G401.6 (cell line): ENCODE data around the gene EMC7.
A peak's percentile ranks its signal among the peaks of the same experiment; 100 is the strongest.
"Not testable (repeated sequence)": the region's sequence is repeated elsewhere in the genome, so short reads cannot be mapped to it uniquely, and the experiment has no call there.

ENCODE experiments used
- FAIRE-seq: peaks from 2 replicates; lab custom pipeline; 2012; peaks lifted over from hg19 to GRCh38; lab: Jason Lieb, UNC

Gene EMC7

DNA sequence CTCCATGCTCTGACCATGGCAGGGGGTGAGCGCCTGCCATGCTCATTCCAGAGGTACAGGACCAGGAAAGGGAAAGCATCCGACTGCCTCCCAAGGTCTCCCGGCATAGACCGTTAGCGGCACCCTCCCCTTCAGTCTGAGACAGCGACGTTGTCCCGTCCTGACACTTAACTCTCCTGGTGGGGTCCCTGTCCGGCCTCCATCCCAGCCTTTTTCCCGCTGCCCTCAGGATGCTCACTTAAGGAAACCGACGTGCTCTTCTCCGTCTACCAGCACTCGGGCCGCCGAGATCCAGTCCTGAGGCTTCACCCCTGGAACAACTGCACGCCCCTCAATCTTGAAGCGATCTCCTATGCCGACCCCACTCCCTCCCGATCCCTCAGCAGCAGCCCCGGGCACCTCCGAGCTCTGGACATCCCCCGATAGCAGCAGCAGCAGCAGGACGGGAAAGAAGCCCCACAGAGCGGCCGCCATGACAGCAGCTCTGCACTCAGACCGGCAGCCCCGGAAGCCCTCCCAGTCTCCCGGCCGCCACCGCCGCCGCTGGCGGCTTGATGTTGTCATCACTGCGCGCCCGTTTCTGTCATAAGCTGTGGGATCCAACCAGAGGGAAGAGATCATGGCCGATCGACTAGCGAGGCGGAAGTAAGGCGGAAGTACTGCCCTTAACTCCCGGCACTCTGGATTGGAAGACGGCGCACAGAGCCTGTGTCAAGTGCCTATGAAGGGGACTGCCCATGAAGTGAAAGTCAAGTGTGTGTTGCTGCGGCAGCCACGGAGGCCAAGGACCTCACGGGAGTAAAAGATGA lies at the start of gene EMC7, which contains the start of gene PGBD4:
Gene EMC7, minus strand, starts transcription at position 497 of the 809 bp plus-strand sequence. Its CDS starts 23 bp downstream, at position 474.
Gene PGBD4, plus strand, starts transcription at position 718 of the 809 bp plus-strand sequence. CDS start 449 bp downstream, outside the sequence.
- peak; percentile 98 for FAIRE-seq

DNA sequence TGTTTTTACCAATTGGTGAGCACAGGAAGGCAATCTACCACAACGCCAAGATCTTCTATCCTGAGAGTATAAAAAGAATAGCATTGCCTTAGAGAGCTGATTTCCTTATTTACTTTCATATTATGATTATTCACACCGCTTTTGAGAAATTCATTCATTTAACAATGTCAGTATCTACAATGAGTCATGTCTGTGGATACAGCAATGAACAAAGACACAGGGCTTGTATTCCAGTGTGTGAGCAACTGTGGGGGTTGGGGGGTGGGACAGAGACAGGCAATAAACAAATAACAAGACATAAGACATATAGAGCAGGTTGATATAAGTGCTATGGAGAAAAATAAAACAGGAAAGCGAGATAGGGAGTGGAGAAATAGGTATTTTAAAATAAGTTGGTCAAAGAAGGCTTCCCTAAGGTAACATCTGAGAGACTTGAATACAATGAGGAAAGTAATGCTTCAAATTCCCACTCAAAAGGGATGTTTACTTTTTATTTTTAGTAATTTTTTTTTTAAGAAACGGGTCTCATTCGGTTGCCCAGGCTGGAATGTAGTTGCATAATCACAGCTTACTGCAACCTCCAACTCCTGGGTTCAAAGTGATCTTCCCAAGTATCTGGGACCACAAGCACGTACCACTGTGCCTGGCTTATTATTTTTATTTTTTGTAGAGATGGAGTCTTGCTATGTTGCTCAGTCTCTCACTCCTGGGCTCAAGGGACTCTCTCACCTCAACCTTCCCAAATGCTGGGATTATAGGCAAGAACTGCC lies 45.9 kb upstream of the EMC7 start:
- no peak for FAIRE-seq

DNA sequence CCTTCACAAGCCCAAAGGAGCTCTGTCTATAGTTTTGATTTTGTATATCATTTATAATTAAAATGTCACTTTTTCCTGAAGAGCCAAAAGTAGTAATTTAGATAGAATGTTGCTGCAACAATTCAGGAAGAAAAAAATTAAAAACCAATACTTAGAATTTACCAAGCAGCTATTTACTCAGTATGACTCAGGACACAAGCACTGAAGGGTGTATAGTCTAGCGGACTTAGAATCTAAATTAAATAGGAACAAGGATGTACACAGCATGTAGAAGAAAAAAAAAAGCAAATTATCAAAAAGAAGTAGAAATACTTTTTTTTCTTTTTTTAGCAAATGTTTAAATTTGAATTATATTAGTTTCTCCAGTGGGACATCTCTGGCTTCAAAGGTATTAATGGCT lies 31.8 kb upstream of the EMC7 start:
- peak; percentile 37 for FAIRE-seq

DNA sequence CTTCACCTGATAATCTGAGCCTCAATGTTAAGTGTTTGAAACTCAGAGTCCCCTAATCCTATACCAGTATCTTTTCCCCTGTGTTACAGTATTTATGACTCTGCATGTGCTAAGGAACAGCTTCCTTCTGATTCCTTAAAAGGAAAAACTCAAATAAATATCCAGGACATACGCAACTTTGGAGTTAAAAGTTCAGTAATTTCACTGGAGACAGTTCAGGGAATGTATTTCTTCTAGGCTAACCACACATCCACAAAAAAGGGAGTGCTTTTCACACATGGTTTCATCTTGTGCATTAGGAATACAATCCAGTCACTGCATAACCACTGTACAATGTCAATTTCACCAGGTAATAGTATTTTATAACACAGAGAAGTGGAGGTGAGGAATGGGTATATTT lies 31.2 kb upstream of the EMC7 start:
- no peak for FAIRE-seq

DNA sequence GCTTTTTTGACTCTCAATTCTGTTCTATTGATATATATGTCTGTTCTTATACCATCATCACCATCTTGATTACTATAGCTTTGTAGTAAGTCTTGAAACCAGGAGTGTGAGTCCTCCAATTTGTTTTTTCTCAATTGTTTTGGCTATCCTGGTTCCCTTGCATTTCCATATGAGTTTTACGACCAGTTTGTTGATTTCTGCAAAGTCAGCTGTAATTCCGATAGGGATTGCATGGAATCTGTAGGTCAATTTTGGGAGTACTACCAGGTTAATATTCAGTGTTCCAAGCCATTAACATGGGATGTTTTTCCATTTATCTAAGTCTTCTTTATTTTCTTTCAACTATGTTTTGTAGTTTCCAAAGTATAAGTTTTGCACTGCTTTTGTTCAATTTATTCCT lies 27.2 kb upstream of the EMC7 start:
- peak; percentile 39 for FAIRE-seq

DNA sequence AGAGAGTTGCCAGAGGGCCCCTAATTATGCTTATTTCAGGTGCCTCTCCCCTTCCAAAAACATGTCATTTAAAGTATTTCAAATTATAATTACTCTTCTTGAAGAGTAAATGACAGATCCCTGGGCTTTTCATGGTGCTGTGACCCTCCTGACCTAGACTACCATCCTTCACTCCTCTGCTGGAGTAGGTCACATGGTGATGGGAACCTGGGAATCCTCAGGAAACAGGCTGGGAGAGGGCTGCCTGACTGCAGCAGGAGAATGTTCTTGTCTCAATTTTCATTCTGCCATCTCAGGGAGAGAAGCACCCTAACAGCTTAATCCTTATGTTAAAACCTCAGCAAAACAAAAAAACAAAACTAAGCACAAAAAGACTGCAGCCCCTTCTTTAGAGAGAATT lies 24.9 kb upstream of the EMC7 start:
- FAIRE-seq = no peak

DNA sequence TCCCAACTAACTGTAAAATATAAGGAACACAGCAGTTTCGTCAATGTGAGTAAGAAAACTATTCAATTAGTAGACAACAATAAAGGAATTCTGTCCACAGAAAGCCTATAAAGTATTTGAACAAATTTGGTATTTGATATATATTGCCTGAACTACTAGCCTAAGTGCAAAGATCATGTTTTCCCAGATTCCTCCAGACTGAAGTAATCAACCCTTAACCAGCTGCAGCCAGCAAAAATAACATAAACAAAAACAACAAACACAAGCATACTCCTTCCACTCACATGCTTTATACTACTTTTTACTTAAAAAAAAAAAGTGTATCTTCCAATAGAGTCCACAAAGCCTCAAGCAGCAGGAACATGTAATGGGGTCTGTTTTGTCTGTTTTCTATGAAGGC lies 24.3 kb upstream of the EMC7 start:
- FAIRE-seq = no peak

DNA sequence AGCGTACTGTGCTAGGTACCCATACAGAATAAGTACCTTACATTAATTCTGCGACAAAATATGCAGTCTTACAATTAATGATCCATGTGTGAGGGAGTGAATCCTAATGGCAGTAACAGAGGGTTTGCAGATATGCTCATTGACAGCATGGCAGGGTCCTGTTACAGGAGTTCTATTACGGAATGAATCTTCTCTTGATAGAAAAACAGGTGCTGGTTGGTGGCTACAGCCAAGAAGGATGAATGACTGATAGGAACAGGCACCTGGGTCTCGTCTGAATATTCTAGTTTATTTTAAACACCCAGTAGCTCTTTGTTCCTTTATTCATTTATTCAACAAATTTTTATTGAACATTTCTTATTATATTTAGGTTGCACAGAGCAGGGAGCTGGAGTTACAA lies 23.0 kb upstream of the EMC7 start:
- FAIRE-seq = no peak

DNA sequence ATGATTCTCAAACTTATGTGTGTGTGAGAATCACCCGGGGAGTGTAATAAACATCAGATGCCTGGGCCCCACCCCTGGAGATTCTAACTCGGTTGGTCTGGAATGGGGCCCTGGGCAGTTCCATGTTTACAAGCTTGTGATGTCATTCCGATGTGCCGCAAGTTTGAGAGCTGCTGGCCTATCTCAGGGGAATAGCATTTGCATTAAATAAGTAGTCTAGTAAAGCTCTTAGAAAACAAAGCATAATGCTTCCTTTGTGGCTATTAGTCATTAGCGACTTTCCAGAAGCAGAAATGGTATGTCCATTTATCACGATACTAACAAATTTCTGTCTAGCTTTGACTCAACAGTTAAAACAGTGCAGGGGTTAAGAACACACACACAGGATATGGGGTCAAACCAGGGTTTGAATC lies 21.1 kb upstream of the EMC7 start:
- FAIRE-seq = no peak

DNA sequence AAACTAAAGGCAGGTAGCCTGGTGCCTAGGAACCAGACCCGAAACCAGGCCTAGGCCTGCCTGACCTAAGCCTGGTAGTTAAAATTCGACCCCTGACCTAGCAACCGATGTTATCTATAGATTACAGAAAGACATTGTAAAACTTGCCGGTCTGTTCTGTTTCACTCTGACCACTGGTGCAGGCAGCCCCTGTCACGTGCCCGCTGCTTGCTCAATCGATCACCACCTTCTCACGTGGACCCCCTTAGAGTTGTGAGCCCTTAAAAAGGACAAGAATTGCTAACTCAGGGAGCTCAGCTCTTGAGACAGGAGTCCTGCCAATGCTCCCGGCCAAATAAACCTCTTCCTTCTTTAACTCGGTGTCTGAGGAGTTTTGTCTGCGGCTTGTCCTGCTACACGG lies 20.1 kb upstream of the EMC7 start:
- FAIRE-seq = not testable (repeated sequence)

DNA sequence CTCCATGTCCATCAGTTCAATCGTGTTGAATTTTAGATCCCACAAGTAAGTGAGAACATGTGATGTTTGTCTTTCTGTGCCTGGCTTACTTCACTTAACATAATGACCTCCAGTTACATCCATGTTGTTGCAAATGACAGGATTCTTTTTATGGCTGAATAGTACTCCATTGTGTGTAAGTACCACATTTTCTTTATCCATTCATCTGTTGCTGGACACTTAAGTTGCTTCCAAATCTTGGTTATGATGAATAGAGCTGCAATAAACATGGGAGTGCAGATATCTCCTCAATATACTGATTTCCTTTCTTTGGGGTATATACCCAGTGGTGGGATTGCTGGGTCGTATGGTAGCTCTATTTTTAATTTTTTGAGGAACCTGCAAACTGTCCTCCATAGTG lies 18.8 kb upstream of the EMC7 start:
- FAIRE-seq = not testable (repeated sequence)

DNA sequence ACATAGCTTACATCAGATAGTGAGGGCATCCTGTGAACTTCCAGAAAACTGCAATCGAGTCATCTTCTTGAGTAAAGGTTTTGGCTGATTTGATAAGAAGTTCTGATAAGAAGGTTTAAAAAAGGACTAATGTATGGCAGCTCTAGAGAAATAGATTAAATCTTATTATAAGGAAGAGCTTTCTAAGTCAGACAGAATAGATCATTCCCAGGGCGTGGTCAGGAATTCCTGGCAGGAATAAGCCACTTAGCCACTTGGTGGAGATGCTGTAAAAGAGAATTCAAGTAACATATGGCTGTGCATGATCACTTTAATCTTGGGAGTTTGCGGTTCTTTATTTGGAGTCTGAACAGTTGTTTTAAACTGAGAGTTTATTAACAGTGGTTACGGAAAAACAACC lies 17.6 kb upstream of the EMC7 start:
- no peak for FAIRE-seq

DNA sequence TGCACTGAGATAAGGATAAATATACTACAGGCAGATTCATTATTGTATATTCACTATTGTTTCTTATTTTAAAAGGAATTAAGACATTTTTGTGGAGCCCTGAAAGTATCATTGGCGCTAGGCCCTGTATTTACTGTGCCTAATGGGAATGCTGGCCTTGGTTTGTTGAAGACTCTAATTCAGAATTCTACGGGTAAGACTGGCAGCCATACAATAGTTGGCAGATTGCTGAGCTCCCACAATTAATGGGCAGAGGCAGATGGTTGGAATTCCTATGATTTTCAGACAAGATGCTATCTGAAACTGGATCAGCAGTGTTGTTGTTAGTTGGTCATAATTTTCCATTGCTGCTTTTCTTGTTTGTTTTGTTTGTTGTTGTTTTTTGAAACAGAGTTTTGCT lies 15.0 kb upstream of the EMC7 start:
- no peak for FAIRE-seq

DNA sequence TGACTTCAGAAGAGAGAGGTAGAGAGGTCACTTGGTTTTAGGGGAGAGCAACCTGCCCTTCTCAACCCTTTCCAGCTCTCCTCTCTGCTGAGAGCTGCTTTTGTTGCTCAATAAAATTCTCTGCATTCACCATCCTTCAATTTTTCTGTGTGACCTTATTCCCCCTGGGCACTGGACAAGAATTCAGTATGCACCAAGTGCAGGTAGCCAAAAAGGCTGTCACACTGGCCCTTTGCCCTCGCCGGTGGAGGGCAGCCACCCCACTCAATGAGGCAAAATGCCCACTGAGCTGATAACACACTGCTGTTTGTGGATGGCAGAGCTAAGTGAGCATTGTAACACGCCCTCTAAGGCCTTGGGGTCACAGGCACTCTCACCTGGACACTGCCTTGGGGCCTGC lies 13.1 kb upstream of the EMC7 start:
- FAIRE-seq = no peak

DNA sequence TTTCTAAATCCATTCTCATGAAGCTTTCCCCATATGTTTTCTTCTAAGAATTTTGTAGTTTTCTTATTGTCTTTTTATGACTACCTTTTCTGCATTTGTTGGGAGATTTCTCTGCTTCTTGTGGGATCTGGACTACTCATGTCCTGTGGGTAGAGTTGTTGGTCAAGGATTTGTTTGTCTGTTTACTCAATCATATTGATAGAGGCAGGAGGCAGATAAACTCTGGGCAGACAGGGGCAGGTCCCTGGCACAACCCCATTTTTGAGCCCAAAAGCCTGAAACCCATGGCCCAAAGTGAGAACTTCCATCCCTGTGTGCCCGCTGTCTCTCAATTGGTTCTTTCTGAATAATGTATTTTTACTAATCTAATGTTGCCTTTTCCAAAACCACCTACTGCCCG lies 12.6 kb upstream of the EMC7 start:
- no peak for FAIRE-seq

DNA sequence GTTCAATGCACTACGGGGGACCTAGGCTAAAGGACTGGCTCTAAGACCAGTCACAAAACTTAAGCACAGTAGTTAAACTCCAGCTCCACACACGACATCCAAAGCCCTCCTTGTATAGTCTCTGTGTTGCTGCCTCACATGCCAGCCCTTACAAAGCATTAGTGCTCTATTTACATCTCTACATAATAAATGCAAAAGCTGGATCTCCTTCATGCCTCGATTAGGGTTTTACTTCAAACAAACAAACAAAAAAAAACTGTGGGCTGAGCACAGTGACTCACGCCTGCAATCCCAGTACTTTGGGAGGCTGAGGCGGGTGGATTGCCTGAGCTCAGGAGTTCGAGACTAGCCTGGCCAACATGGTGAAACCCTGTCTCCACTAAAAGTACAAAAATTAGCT lies 9.8 kb upstream of the EMC7 start:
- no peak for FAIRE-seq

DNA sequence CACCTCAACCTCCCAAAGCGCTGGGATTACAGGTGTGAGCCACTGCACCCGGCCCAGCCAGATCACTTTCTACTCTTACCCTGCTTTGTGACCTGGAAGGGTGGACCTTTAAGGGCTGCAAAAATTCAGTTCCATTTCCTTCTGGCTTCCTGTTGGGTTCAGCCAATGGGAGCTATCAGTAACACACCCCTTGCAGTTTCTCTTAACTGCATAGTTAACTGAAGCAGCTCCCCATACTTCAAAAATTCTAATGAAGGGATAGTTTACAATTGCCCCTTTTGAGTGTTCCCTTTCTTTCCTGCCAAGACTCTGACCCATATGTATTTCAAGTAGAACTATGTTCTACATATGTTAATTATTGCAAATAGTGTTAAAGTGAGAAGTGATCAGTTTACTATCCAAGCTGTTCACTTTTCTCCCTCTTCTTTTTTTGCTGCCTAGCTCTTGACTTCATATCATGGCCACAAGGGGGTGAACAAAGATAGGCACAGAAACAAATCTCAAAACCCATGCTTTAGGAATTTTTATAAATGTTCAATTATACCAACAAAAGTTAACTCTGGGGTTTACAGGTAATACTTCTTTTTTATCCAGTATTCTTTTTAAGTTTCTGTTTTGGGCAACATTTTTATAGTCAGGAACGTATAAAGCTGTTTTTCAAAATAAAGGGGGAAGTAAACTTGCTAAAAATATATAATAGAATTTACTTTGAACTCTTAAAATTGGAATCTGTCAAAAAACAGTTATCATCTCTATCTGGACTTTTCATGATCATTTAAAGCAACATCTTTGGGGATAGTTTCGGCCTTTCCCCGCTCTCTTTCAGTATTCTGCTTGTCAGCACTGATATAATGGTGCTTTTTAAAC lies 8.4 kb upstream of the EMC7 start:
- FAIRE-seq = peak; percentile 95

DNA sequence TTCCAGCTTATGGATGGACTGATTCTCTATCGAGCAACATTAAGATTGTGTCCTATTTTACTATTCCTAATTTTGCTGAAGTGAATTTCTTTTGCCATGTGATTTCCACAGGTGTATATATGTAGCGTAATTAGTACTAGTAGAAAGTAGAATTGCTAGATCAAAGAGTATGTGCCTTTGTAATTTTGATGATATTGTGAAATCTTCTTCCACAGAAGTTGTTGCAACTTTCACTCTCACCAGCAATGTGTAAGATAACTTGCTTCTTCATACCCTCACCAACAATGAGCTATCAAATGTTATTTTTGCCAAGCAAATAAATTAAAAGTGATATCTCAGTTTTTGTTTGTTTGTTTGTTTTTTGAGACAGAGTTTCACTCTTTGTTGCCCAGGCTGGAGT lies 5.7 kb upstream of the EMC7 start:
- no peak for FAIRE-seq

DNA sequence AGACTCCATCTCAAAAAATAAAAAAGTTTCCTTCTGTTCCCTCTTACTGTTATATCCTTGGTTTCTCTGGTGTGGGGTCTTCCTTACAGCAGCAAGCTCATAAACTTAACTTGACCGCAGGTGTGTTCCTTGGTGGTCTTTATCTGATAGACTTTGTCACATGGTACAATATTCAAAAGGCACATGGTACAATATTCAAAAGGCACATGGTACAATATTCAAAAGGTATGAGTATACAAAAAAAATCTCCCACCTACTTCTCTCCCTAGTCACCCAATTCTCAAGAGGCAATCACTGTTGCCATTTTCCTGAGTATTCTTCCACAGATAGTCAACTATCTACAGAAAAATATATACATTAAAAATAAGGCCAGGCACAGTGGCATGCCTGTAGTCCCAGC lies 4.8 kb upstream of the EMC7 start:
- FAIRE-seq = no peak

DNA sequence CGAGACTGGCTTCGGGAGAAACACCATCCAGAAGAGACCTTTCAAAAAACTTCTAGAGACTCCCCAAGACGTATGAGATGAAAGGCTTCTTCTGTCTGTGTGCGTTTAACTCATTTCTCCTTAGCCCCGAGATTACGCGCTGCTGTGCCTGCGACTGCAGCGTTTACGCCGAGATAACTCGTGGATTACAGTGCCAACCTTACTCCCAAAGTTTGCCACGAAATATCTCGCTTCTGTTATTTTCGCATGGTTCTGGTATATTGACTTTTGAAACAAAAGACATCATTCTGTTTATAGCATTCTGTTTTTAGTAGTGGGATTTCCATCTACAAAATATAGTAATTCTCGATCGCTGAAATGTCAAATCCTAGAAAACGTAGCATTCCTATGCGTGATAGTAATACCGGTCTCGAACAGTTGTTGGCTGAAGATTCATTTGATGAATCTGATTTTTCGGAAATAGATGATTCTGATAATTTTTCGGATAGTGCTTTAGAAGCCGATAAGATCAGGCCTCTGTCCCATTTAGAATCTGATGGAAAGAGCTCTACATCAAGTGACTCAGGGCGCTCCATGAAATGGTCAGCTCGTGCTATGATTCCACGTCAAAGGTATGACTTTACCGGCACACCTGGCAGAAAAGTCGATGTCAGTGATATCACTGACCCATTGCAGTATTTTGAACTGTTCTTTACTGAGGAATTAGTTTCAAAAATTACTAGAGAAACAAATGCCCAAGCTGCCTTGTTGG lies 688 bp upstream of the EMC7 start:
- no peak for FAIRE-seq

DNA sequence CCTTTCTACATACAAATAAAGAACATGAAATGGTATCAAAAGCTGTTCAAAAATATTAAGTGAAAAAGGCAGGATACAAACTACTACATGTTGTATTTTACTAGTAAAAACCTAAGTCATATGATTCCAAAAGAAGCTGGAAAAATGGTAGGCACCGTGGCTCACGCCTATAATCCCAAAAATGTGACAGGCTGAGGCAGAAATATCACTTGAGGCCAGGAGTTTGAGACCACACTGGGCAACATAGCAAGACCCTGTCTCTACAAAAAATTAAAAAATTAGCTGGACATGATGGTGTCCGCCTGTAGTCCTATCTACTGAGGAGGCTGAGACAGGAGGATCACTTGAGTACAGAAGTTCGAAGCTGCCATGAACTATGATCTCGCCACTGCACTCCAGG lies 1.7 kb downstream of the EMC7 start:
- FAIRE-seq = no peak

DNA sequence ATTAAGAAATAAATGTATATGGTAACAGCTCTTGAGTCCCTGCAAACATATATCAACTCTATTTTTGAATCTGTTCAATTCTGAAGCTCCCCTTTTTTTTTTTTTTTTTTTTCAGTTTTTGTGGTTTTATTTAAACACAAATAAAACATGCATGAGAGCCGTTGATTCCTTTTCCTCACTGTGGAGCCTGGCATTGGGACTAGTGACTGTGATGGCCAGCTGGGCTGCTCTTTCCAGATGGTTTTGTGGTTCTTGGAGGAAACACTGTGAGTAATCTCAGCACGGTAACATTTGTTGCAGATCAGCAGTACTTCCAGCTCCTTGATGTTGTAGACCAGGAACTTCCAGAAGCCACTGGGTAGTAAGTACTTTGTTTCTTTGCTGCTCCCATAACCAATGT lies 15.9 kb downstream of the EMC7 start:
- FAIRE-seq = no peak
